Colonic mucosa (tissue), 4 donors: ENCODE data around the gene ZMIZ1. TPM values are rescaled to one million over a fixed set of nuclear protein-coding genes. Genes with fewer than 3 reads are reported as not detected.

ENCODE experiments used
- DNase-seq: peaks from one replicate; pipeline ENCODE4 v3.0.0-alpha.2; 2020
- H3K27ac ChIP-seq: fragments of 200-600 bp; one replicate; pipeline ENCODE4 v1.8.0; 2021
- H3K27me3 ChIP-seq: fragments of 200-600 bp; one replicate; pipeline ENCODE4 v1.8.0; 2021
- H3K36me3 ChIP-seq: fragments of 200-600 bp; one replicate; pipeline ENCODE4 v1.8.0; 2021
- H3K4me1 ChIP-seq: fragments of 200-600 bp; one replicate; pipeline ENCODE4 v1.8.0; 2021; ENCODE audit warnings: mild to moderate bottlenecking
- H3K4me3 ChIP-seq: fragments of 200-600 bp; one replicate; pipeline ENCODE4 v1.8.0; 2021
- H3K9ac ChIP-seq, 2 donors: one replicate each; pipeline ENCODE4 v1.7.0; 2013; ENCODE audit warnings: control low read depth in 2 of 2, low read depth in 2 of 2, low read length in 2 of 2
- H3K9me3 ChIP-seq: fragments of 200-600 bp; one replicate; pipeline ENCODE4 v1.8.0; 2021
- CTCF ChIP-seq: fragments of 200-600 bp; IDR thresholded peaks from one replicate; pipeline ENCODE4 v1.8.0; 2022; ENCODE audit warnings: antibody characterized with exemption, mild to moderate bottlenecking
- intact Hi-C: fragments of 100-400 bp; cut with DNase I; formaldehyde crosslinking; loops from one replicate; pipeline ENCODE4 v1.14.1; 2022
- total RNA-seq, 2 donors: library from RNA; stranded (reverse); fragmentation: NEBNext Ultra II Directional in 1 of 2; extraction: Animal tissue kit (Norgen Biotek cat#: 25700) in 1 of 2; gene quantifications; one replicate each; pipeline ENCODE4 v1.2.1, GENCODE V29; 2021
- donor health status: healthy.
- donor health status: DM: no; HTN: no; CAD: no.
- donor health status: DM: no; HTN: no; CAD: no.

ZMIZ1 gene
- total RNA-seq, 2 donors from 2014 or later, result 51.0 to 54.0 TPM

- H3K4me1 ChIP-seq, result no peaks in the 10 kb centered on the region
- no peak overlapping the region for H3K27ac ChIP-seq
These were observed 184.9 kb downstream of the ZMIZ1 start for GRCh38 chr10:79253704-79254103.

GRCh38 chr10:79254333-79255006 lies 185.7 kb downstream of the ZMIZ1 start:
- no peak for DNase-seq
- peak overlapping the region in 1 of 2 donors; percentile 24 for H3K9ac ChIP-seq
- no peaks in the 10 kb centered on the region for H3K36me3 ChIP-seq
- no peaks in the 10 kb centered on the region for H3K4me1 ChIP-seq
- no peaks in the 10 kb centered on the region for H3K9me3 ChIP-seq
- H3K4me3 ChIP-seq, result no peak overlapping the region
- no peak overlapping the region for H3K27ac ChIP-seq
- intact Hi-C loops, result no loop called here
- no peak for TF ChIP-seq CTCF
- no peaks in the 10 kb centered on the region for H3K27me3 ChIP-seq

More at GRCh38 chr10:79253704-79254103, 184.9 kb downstream of the ZMIZ1 start:
- no peaks in the 10 kb centered on the region for H3K9me3 ChIP-seq
- no peak for DNase-seq
- no peak overlapping the region for H3K4me3 ChIP-seq
- H3K9ac ChIP-seq, result peak overlapping the region in 1 of 2 donors; percentile 24
- no peaks in the 10 kb centered on the region for H3K36me3 ChIP-seq
- TF ChIP-seq CTCF, result no peak
- H3K27me3 ChIP-seq, result no peaks in the 10 kb centered on the region
- intact Hi-C loops, result no loop called here

- no peaks in the 10 kb centered on the region for H3K36me3 ChIP-seq
- DNase-seq, result no peak
These were observed 186.3 kb downstream of the ZMIZ1 start for GRCh38 chr10:79255007-79255507.

GRCh38 chr10:79256264-79256806 lies 187.6 kb downstream of the ZMIZ1 start:
- H3K36me3 ChIP-seq, result no peaks in the 10 kb centered on the region
- H3K27ac ChIP-seq, result no peak overlapping the region
- H3K4me3 ChIP-seq, result no peak overlapping the region
- intact Hi-C loops, result no loop called here
- no peaks in the 10 kb centered on the region for H3K4me1 ChIP-seq
- no peak for TF ChIP-seq CTCF
- no peaks in the 10 kb centered on the region for H3K27me3 ChIP-seq
- no peak for DNase-seq
- H3K9ac ChIP-seq, result no peak overlapping the region
- no peaks in the 10 kb centered on the region for H3K9me3 ChIP-seq

More at GRCh38 chr10:79255007-79255507, 186.3 kb downstream of the ZMIZ1 start:
- Histone ChIP-seq H3K4me1 (no peaks in the 10 kb centered on the region), H3K9me3 (no peaks in the 10 kb centered on the region), H3K27ac (no peak overlapping the region), H3K4me3 (no peak overlapping the region), H3K27me3 (no peaks in the 10 kb centered on the region), H3K9ac (no peak overlapping the region)
- TF ChIP-seq CTCF, result no peak
- intact Hi-C loops, result no loop called here

- no peaks in the 10 kb centered on the region for H3K27me3 ChIP-seq
- H3K9me3 ChIP-seq, result no peaks in the 10 kb centered on the region
- no peaks in the 10 kb centered on the region for H3K36me3 ChIP-seq
- no peak overlapping the region for H3K27ac ChIP-seq
- no peak overlapping the region for H3K9ac ChIP-seq
- intact Hi-C loops, result no loop called here
- no peak overlapping the region for H3K4me3 ChIP-seq
- H3K4me1 ChIP-seq, result no peaks in the 10 kb centered on the region
- TF ChIP-seq CTCF, result no peak
- no peak for DNase-seq
These were observed 190.1 kb downstream of the ZMIZ1 start for GRCh38 chr10:79258894-79259293.
